ENCODE measurements around the gene CDH12.

- TF ChIP-seq CTCF (IDR thresholded peaks at IDR 0.05; ENCODE audit: low read length) = no peak
- TF ChIP-seq EZH2 (IDR thresholded peaks at IDR 0.05; ENCODE audit: borderline replicate concordance, low read length) = no peak
These were observed 799.9 kb downstream of the CDH12 start for GRCh38 chr5:22053195-22053594.

Measured in OCI-LY1 (cell line).